Measurements from ENCODE around the gene LYRM4.

LYRM4 gene

DNA sequence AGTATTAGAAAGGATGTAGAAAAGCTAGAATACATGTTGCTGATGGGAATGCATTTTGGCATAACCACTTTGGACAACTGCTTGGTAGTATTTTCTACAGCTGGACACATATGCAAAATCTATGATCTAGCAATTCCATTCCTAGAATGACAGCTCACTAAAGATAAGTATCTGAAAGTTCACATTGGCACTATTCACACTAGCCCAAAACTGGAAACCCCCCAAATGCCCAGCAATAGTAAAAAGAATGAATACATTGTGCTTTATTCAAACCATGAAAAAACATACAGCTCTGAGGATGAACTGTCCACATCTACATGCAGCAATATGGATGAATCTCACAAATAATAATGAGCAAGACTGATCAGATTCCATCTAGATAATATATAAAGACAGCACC, 96.7 kb downstream of the LYRM4 start:
- ATAC-seq, result no peak
- Mint-ChIP-seq H3K27ac (no peak overlapping the region), H3K27me3 (no peaks in the 10 kb centered on the region), H3K4me1 (no peaks in the 10 kb centered on the region), H3K36me3 (peaks cover 16% of the 10 kb centered on the region), H3K4me3 (no peak overlapping the region), H3K9me3 (no peaks in the 10 kb centered on the region)

DNA sequence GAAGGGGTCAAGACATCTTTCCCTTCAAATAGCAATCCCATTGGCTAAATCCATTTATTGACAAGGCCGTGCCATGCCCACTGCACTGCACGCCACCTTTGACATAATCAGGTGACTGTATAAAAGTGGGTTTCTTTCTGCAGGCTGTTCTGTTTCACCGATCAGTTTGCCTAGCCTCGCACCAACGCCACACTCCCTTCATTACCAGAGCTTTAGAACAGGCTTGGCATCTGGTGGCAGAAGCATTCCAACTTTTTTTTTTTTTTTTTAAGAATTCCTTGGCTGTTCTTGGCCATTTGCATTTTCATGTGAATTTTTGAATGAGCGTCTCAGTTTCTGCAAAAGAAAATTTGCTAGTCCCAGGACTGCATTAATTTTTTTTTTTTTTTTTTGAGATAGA, 97.5 kb downstream of the LYRM4 start:
- Mint-ChIP-seq H3K4me1 (no peaks in the 10 kb centered on the region), H3K27me3 (no peaks in the 10 kb centered on the region), H3K9me3 (no peaks in the 10 kb centered on the region), H3K36me3 (peaks cover 13% of the 10 kb centered on the region), H3K27ac (no peak overlapping the region), H3K4me3 (no peak overlapping the region)
- no peak for ATAC-seq

DNA sequence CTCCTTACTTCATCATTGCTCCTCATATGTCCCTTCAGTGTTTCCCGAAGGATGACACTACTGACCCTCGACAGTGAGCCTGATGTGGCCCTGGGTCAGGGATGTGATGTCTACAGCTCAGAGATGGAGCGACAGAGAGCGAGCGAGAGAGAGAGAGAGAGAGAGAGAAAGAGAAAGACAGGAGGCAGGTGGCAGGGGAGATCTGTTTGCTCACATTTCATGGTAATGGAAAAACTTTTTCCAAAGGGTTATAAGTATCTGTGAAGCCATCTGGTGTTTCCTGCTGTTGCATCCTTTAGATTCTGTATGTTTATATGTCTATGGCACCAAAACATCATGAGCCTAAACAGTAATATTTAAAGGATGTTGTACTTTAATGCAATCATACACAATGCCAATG, 98.4 kb downstream of the LYRM4 start:
- Mint-ChIP-seq H3K4me3 (no peak overlapping the region), H3K27ac (no peak overlapping the region), H3K4me1 (no peaks in the 10 kb centered on the region), H3K36me3 (peaks cover 5% of the 10 kb centered on the region), H3K9me3 (no peaks in the 10 kb centered on the region), H3K27me3 (no peaks in the 10 kb centered on the region)
- no peak for ATAC-seq

DNA sequence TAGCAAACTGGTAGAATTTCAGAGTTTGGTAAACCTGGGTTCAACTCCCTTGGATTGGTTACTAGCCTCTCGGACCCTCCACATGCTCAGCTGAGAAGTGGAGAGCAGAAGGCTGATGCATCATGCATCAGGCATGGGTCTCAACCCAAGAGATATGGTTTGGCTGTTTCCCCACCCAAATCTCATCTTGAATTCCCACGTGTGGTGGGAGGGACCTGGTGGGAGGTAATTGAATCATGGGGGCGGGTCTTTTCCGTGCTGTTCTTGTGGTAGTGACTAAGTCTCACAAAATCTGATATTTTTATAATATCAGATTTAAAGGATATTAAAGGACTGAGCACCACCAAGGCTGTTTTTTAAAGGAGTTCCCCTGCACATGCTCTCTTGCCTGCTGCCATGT, 100.5 kb downstream of the LYRM4 start:
- Mint-ChIP-seq H3K27me3 (no peaks in the 10 kb centered on the region), H3K36me3 (peaks cover 5% of the 10 kb centered on the region), H3K4me1 (no peaks in the 10 kb centered on the region), H3K27ac (no peak overlapping the region), H3K9me3 (no peaks in the 10 kb centered on the region), H3K4me3 (no peak overlapping the region)
- ATAC-seq, result no peak

DNA sequence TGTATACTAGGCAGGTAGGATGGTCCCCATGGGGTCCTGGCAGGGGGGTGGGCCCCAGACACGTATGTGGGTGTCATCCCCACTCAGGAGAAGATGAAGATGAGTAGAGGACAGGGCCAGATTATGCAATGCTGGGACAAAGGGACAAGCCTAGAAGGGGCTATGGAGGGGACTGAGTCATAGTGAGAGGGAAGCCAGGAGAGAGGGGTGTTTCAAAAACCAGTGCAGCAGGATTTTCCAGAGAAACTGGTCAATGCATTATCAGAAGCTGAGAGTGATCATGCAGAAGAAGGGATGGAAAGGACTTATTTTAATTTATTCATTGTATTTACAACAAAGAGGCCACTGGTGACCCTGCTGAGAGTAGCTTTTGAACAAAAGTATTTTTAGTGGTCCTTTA, 101.6 kb downstream of the LYRM4 start:
- H3K9me3 Mint-ChIP-seq, result no peaks in the 10 kb centered on the region
- no peak overlapping the region for H3K4me3 Mint-ChIP-seq
- peaks cover 5% of the 10 kb centered on the region for H3K36me3 Mint-ChIP-seq
- no peaks in the 10 kb centered on the region for H3K27me3 Mint-ChIP-seq
- no peak for ATAC-seq
- no peak overlapping the region for H3K27ac Mint-ChIP-seq
- no peaks in the 10 kb centered on the region for H3K4me1 Mint-ChIP-seq

DNA sequence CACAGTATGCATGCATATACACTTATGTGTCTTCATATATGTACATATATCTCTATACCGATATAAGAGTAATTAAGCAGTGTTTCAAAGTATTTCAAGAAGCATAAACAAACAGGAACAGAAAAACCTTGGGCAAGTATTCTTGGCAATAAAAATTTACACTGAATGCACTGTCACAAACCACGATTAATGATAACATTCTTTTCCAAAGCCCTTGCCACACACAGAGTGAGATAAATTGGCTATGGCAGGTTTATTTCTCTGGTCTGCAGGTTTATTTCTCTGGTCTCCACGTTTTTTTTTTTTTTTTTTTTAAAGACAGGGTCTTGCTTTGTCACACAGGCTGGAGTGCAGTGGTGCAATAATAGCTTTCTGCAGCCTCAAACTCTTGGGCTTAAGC, 102.6 kb downstream of the LYRM4 start:
- H3K27me3 Mint-ChIP-seq, result no peaks in the 10 kb centered on the region
- no peaks in the 10 kb centered on the region for H3K4me1 Mint-ChIP-seq
- no peak overlapping the region for H3K27ac Mint-ChIP-seq
- no peak for ATAC-seq
- H3K9me3 Mint-ChIP-seq, result no peaks in the 10 kb centered on the region
- H3K36me3 Mint-ChIP-seq, result peaks cover 5% of the 10 kb centered on the region
- no peak overlapping the region for H3K4me3 Mint-ChIP-seq

DNA sequence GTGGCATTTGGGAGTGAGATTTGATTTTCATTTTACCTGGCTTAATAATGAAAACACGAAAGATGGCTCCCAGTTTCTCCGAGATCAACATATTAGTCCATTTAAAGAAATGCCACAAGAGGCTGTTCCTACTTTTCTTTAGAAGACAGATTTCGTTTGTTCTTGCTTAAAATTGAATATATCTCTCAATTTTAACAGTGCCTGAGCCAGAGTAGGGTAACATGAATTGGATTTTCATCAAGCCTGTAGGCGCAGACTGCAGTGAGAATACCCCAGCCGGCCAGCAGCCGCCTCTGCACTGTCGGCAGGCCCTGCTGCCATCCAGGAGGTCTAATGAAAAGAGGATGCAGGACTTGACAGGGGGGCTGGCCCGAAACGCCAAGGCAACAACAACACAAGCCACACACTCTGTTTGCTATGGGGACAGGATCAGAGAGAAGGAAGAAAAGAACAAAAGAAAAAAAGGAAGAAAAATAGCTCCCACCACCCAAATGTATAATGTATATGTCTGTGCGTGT, 103.1 kb downstream of the LYRM4 start:
- no peak overlapping the region for H3K4me3 Mint-ChIP-seq
- no peaks in the 10 kb centered on the region for H3K27me3 Mint-ChIP-seq
- no peak overlapping the region for H3K27ac Mint-ChIP-seq
- peaks cover 5% of the 10 kb centered on the region for H3K36me3 Mint-ChIP-seq
- no peak for ATAC-seq
- H3K9me3 Mint-ChIP-seq, result no peaks in the 10 kb centered on the region
- no peaks in the 10 kb centered on the region for H3K4me1 Mint-ChIP-seq

DNA sequence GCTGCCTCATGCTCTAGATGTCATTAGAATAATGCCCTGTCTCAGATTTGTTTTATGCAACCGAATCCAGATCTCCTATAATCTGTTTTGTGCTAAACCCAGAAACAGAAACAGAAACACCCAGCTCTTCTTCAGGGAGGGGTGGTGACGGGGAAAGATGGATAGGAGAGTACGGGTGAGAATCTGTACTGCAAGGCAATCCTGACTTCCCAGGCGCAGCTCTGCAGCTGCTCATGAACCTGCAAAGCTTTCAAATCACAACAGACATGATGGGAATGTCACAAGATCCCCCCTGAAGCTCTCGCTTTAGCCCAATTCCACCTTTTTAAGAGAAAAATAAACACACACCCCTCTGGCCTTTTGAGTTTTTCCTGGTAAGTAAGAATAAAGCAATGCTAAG, 104.1 kb downstream of the LYRM4 start:
- H3K27me3 Mint-ChIP-seq, result no peaks in the 10 kb centered on the region
- H3K4me3 Mint-ChIP-seq, result no peak overlapping the region
- no peaks in the 10 kb centered on the region for H3K4me1 Mint-ChIP-seq
- no peak overlapping the region for H3K27ac Mint-ChIP-seq
- ATAC-seq, result no peak
- no peaks in the 10 kb centered on the region for H3K36me3 Mint-ChIP-seq
- no peaks in the 10 kb centered on the region for H3K9me3 Mint-ChIP-seq

DNA sequence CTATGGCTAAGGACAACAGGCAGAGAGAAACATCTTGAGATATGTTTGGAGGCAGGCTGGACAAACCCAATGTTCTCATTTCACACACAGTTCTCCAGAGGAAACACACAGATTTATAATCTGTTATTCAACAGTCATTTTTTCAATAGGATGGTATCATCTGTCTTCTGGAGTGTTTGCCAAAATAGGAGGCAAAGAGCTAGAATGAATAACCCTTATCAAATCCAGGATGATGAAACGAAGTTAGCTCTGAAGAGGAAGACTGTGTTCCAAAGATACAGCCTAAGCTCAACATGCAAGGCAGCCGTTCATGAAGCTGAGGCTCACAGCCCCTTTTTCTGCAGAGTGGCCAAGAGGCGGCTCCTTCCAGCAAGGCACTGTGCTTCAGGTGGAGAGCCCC, 104.8 kb downstream of the LYRM4 start:
- Mint-ChIP-seq H3K27me3 (no peaks in the 10 kb centered on the region), H3K4me3 (no peak overlapping the region), H3K4me1 (no peaks in the 10 kb centered on the region), H3K9me3 (no peaks in the 10 kb centered on the region), H3K27ac (no peak overlapping the region), H3K36me3 (no peaks in the 10 kb centered on the region)
- no peak for ATAC-seq

DNA sequence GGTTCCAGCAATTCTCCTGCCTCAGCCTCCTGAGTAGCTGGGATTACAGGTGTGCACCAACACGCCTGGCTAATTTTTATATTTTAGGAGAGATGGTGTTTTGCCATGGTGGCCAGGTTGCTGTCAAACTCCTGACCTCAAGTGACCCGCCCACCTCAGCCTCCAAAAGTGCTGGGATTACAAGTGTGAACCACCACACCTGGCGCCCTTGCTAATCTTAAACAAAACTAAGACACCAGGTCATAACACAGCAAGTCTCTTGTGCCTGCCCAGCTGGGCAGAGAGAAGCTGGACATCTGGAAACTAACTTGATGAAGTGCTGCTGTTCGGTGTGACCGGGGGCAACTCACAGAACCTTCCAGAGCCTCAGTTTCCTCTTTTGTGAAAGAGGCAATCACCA, 107.6 kb downstream of the LYRM4 start:
- H3K36me3 Mint-ChIP-seq, result no peaks in the 10 kb centered on the region
- no peaks in the 10 kb centered on the region for H3K9me3 Mint-ChIP-seq
- no peak overlapping the region for H3K27ac Mint-ChIP-seq
- H3K4me1 Mint-ChIP-seq, result no peaks in the 10 kb centered on the region
- no peaks in the 10 kb centered on the region for H3K27me3 Mint-ChIP-seq
- H3K4me3 Mint-ChIP-seq, result no peak overlapping the region
- ATAC-seq, result no peak

DNA sequence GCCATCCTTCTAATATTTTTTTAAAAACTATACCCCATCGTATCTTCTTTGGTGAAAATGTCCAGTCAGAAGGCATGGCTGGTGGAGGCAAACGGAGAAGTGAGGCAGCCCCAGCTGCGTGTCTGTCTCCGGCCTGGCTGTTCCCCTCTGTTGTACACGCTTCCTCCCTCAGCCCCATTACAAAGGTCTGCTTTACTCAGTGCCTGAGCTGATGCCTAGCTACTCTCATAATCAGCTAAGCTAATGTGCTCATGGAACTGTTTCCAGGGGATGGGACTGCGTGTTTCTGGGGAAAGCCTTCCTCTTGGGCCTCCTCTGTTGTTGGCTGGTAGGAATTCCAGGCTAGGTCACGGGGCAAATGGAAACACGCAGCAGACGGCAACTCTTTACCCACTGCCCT, 108.3 kb downstream of the LYRM4 start:
- Mint-ChIP-seq H3K4me1 (no peaks in the 10 kb centered on the region), H3K27me3 (no peaks in the 10 kb centered on the region), H3K9me3 (no peaks in the 10 kb centered on the region), H3K4me3 (no peak overlapping the region), H3K27ac (no peak overlapping the region), H3K36me3 (no peaks in the 10 kb centered on the region)
- ATAC-seq, result no peak

DNA sequence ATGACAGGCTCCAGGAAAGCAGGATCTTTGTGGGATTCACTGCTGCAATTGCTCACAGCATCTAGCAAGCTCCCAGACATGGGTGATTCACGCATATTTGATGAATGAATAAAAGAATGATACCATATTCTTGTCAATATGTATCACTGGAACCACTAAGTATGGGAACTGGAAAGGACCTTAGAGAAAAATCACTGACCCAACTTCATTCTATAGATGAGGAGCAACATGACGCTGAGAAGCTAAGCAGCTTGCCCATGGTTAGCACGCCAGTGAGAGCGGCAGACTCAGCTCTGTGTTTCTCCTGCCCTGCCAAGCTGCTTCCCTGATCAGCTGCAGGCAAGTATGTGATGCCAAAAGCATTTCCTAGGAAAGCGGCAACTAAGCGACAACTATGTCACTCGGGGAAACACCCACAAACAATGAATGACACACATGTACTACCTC, 108.8 kb downstream of the LYRM4 start:
- Mint-ChIP-seq H3K36me3 (no peaks in the 10 kb centered on the region), H3K4me1 (no peaks in the 10 kb centered on the region), H3K27me3 (no peaks in the 10 kb centered on the region), H3K9me3 (no peaks in the 10 kb centered on the region), H3K27ac (no peak overlapping the region), H3K4me3 (no peak overlapping the region)
- no peak for ATAC-seq

DNA sequence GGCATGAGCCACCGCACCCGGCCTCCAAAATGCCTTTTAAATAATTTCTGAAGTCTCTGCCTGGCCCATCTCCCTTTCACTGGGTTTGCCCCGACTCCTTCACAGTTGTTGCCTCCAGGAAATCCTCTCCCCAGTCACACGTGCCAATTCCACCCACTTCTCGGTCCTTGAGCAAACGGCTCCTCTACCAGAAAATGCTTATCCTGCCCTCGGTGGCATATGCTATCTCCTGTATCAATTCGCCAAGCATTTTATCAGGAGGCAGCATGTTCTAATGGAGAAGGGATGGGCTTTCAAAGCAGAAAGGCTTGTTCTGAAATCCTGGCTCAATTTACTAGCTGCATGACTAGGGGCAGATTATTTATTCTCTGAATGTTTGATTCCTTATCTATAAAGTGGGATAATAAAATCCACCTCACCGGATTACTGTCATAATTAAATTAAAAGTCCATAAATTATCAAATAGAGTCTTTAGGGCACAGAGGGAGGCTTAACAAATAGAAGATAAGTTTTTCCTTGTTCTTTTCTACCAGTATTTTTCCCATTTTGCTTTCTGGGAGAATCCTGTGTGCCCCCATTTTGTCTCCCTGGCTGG, 109.3 kb downstream of the LYRM4 start:
- no peak overlapping the region for H3K27ac Mint-ChIP-seq
- no peak overlapping the region for H3K4me3 Mint-ChIP-seq
- H3K4me1 Mint-ChIP-seq, result no peaks in the 10 kb centered on the region

DNA sequence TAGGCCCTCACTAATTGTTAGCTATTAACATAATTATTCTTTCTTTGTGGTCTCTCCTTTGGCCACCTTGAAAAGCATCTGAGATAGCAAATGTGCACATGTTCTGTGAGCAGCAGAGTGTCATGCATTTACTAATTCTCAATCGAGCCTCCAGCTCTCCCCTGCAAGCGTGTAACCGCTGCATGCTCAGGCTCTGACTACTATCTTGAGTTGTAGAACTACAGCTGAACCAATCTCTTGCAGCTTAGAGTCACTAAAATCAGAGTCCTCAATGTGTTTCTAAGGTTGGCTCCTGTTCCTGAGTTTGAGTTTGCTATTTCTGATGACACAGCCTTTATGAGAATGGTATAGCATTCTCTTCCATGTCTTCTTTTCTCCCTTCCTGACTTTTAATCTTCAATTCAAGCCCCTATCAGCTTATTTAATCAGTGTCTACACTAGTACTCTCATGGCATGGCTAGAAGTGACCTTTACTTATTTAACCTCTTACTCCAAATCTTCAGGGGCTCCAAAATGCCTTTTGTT, 110.1 kb downstream of the LYRM4 start:
- no peaks in the 10 kb centered on the region for H3K27me3 Mint-ChIP-seq

More for the DNA sequence above, 109.3 kb downstream of the LYRM4 start:
- Mint-ChIP-seq H3K27me3 (no peaks in the 10 kb centered on the region), H3K9me3 (no peaks in the 10 kb centered on the region), H3K36me3 (no peaks in the 10 kb centered on the region)
- ATAC-seq, result no peak

DNA sequence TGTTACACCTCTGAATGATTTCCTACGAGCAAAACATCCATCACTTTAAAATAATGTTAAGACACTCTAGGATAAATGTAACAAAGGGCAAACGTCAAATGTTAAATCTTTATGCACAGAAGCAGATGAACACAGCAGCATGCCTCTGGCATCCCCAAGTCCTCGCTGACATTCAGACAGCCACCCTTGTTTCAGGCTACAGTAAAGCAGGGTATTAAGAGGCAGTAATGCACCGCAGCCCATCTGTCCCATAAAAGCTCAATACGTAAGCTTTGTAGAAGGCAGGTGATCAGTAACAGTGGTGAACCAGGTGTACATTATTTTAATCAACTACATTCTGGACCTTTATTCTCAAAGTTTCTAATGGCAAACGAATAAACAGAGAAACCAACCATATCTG, 110.9 kb downstream of the LYRM4 start:
- no peak overlapping the region for H3K4me3 Mint-ChIP-seq
- no peaks in the 10 kb centered on the region for H3K27me3 Mint-ChIP-seq
- H3K4me1 Mint-ChIP-seq, result no peaks in the 10 kb centered on the region

More for the DNA sequence above, 110.1 kb downstream of the LYRM4 start:
- Mint-ChIP-seq H3K36me3 (no peaks in the 10 kb centered on the region), H3K4me3 (no peak overlapping the region), H3K9me3 (no peaks in the 10 kb centered on the region), H3K4me1 (no peaks in the 10 kb centered on the region), H3K27ac (no peak overlapping the region)
- ATAC-seq, result no peak

DNA sequence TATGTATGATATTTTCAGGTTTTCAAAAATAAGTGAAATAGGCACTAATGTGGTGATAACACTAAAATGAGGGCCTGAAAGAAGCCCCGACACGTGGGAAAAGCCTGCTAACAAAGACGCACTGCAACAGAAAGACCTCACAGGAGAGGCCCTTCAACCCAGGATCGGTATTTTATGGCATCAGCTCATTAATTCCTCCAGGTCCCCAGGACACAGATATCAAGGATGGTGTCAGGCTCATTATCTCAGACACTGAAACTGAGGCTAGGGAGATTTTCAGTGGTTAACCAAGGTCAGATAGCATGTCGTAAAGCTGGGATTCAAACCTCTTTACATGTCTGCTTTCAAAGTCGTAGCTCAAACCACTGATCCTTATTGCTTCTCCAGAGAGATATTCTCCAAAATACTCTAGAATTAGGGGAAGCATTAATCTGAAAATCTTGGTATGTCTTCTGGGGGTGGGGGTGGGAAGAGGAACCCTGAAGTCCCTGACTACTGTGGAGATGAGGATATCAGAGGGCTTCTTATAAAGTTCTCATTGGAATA, 111.5 kb downstream of the LYRM4 start:
- no peaks in the 10 kb centered on the region for H3K36me3 Mint-ChIP-seq
- ATAC-seq, result no peak
- no peak overlapping the region for H3K27ac Mint-ChIP-seq
- H3K27me3 Mint-ChIP-seq, result no peaks in the 10 kb centered on the region
- no peaks in the 10 kb centered on the region for H3K9me3 Mint-ChIP-seq
- H3K4me3 Mint-ChIP-seq, result no peak overlapping the region
- H3K4me1 Mint-ChIP-seq, result no peaks in the 10 kb centered on the region

More for the DNA sequence above, 110.9 kb downstream of the LYRM4 start:
- ATAC-seq, result no peak
- Mint-ChIP-seq H3K27ac (no peak overlapping the region), H3K36me3 (no peaks in the 10 kb centered on the region), H3K9me3 (no peaks in the 10 kb centered on the region)

Measured in stimulated activated memory B cell treated with anti-CD40 and anti-IgM and Interleukin-4, amounts not matched to agents 10 μg/mL and 1 μg/mL and 100 μg/mL, for 72 hours (primary cell).